ENCODE data around the gene TSPYL4. TPM values are rescaled to one million over a fixed set of nuclear protein-coding genes. Genes with fewer than 3 reads are reported as not detected.

Gene TSPYL4
- 10 to 100 TPM; 19.3 to 19.9 TPM for total RNA-seq
- polyA plus RNA-seq = 9.4 TPM

DNA sequence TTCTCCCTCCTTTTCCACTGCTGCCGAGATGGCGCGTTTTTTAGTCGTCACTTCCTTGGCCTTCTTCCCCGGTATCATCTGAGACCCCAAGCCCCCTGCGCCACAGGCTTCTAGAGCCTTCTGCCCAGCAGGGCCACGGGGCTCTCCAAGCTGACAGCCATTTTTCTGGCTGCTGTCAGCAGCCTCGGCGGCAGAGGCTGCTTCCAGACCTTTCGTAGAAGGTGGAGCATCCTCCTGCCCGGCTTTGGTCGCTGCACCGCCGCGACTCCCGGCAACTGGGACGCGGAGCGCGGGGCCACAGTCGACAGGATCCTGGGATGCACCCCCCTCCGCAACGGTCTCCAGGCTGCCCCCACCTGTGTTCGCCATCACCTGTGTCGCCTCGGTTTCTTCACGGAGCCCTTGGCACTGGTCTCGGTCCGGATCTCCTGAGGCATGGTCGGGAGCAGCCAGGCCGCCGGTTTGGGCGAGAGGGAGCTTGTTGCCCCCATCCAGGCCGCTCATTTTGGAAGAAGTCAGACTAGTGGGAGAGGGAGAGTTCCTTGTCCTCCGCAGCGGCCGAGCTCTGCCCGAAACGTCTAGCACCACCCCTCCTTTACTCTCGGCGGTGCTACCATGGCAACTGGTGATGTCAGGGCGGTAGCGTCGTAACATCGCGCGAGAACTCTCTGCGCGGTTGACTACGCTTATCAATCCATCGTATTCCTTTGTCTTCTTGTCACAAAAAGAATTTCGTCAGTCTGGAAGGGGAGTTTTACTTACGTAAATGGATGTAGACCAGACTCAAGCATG is at the start of gene TSPYL4:
Gene TSPYL4 (minus strand): TSS at position 571 of the 792 bp plus-strand sequence. CDS start 67 bp downstream, at position 504.
- H3K27me3 Mint-ChIP-seq = no peaks in the 10 kb centered on the region
- POLR2A ChIA-PET = interaction anchor here (0.5 to 3.1 kb wide), 7 partner anchors 15 to 503 kb away, joined by 3 to 39 read pairs (median 4); partner anchors contain the start of genes NT5DC1 and TSPYL1
- peak within 1 kb of the TSS in 1 of 8 donors; percentile 95 for H3K27ac Mint-ChIP-seq
- CTCF ChIA-PET = interaction anchor here (1.0 to 3.4 kb wide), 5 partner anchors 9 to 318 kb away, joined by 3 to 14 read pairs (median 3); partner anchors contain the start of genes RWDD1 and TSPYL1
- no peak within 1 kb of the TSS for H3K4me3 Mint-ChIP-seq
- Histone ChIP-seq H3K4me1 (ENCODE audit: insufficient read depth, low read length) (peaks cover 41% of the 10 kb centered on the region), H3K4me3 (ENCODE audit: low read length) (peak within 1 kb of the TSS; percentile 87), H3K27ac (ENCODE audit: low read depth, low read length) (peak within 1 kb of the TSS; percentile 95), H3K9me3 (ENCODE audit: low read length) (no peaks in the 10 kb centered on the region), H3K27me3 (ENCODE audit: insufficient read depth, low read length, poor library complexity, severe bottlenecking) (no peaks in the 10 kb centered on the region), H3K36me3 (ENCODE audit: insufficient read depth, low read length) (no peaks in the 10 kb centered on the region)
- H3K36me3 Mint-ChIP-seq = peaks cover 0 to 2% (median 1%) of the 10 kb centered on the region in 3 donors
- peaks cover 7 to 30% (median 8%) of the 10 kb centered on the region in 3 donors for H3K4me1 Mint-ChIP-seq
- peak; percentile 88 to 96 (median 92) for DNase-seq
- no peaks in the 10 kb centered on the region for H3K9me3 Mint-ChIP-seq

DNA sequence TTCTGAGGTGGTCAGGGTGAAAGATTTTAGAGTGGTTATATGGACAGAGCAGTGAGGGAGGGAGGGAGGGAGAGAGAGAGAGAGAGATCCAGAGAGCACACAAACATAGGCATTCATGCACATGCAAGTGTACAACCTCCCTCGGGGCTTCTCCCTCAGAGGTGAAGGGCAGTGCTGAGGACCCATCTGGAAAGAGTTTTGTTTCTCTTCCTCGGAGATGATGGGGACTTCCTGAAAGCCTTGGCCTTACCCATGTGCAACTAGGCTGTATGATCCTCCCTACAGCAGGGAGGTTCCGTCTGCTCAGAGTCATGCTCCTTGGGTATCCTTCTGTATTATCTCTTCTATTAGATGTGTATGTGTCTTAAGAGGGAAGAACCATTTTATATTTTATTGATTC is 47.2 kb upstream of the TSPYL4 start:
- H3K9me3 ChIP-seq (ENCODE audit: low read length) = peaks cover 9% of the 10 kb centered on the region
- H3K27me3 ChIP-seq (ENCODE audit: insufficient read depth, low read length, poor library complexity, severe bottlenecking) = no peaks in the 10 kb centered on the region
- H3K9me3 Mint-ChIP-seq = peaks cover 0 to 7% (median 5%) of the 10 kb centered on the region in 5 donors
- H3K4me1 ChIP-seq (ENCODE audit: insufficient read depth, low read length) = no peaks in the 10 kb centered on the region
- H3K36me3 ChIP-seq (ENCODE audit: insufficient read depth, low read length) = no peaks in the 10 kb centered on the region
- ChIA-PET POLR2A (no interaction called here), CTCF (no interaction called here)
- DNase-seq = no peak
- peaks cover 0 to 3% (median 0%) of the 10 kb centered on the region in 3 donors for H3K4me1 Mint-ChIP-seq
- H3K4me3 Mint-ChIP-seq = no peak overlapping the region
- H3K4me3 ChIP-seq (ENCODE audit: low read length) = no peak overlapping the region
- H3K27me3 Mint-ChIP-seq = no peaks in the 10 kb centered on the region
- H3K36me3 Mint-ChIP-seq = peaks cover 0 to 15% (median 1%) of the 10 kb centered on the region in 3 donors
- H3K27ac Mint-ChIP-seq = no peak overlapping the region
- no peak overlapping the region for H3K27ac ChIP-seq (ENCODE audit: low read depth, low read length)

DNA sequence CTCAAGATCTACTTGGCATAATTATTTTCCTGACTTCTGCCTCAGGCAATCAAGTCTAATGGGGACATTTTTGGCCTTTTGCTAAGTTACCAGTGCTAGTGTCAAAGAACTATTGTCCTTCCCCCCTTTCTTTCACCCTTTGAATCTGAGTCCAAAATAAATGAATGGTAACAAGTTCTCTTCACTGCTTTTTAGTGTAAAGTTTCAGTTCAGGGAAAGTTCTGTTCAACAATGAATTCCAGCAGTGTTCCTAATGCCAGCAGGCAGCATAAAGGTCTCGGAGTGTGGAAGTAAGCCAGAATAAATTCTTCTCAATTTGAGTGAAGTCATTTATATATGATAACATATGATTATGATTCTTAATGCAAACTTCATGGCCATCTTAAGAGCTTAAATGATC is 46.7 kb upstream of the TSPYL4 start:
- Histone ChIP-seq H3K27me3 (ENCODE audit: insufficient read depth, low read length, poor library complexity, severe bottlenecking) (no peaks in the 10 kb centered on the region), H3K27ac (ENCODE audit: low read depth, low read length) (no peak overlapping the region), H3K4me3 (ENCODE audit: low read length) (no peak overlapping the region), H3K36me3 (ENCODE audit: insufficient read depth, low read length) (no peaks in the 10 kb centered on the region), H3K9me3 (ENCODE audit: low read length) (peaks cover 9% of the 10 kb centered on the region), H3K4me1 (ENCODE audit: insufficient read depth, low read length) (no peaks in the 10 kb centered on the region)
- no peaks in the 10 kb centered on the region for H3K27me3 Mint-ChIP-seq
- ChIA-PET POLR2A (no interaction called here), CTCF (no interaction called here)
- peaks cover 0 to 7% (median 5%) of the 10 kb centered on the region in 5 donors for H3K9me3 Mint-ChIP-seq
- DNase-seq = no peak
- no peak overlapping the region for H3K4me3 Mint-ChIP-seq
- H3K27ac Mint-ChIP-seq = no peak overlapping the region
- H3K4me1 Mint-ChIP-seq = peaks cover 0 to 3% (median 0%) of the 10 kb centered on the region in 3 donors
- peaks cover 0 to 15% (median 1%) of the 10 kb centered on the region in 3 donors for H3K36me3 Mint-ChIP-seq

DNA sequence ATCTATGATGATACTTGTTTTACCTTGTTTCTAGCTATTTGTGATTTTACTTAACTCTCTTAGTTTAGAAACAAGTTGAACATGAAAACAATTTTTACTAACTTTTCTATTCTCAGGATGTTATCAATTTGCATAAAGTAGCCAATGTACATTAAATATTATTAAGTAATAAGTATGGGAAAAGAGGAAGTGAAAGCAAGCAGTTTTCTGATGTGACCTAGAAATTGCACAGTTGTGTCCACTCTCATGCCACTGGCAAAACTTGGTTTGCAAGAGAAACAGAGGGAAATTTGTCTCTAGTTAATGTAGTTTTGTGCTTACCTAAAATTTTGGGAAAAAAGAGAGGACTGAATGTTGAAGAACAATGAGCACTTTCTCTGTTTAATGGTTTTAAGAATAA is 45.1 kb upstream of the TSPYL4 start:
- POLR2A ChIA-PET = no interaction called here
- Histone ChIP-seq H3K27me3 (ENCODE audit: insufficient read depth, low read length, poor library complexity, severe bottlenecking) (no peaks in the 10 kb centered on the region), H3K4me1 (ENCODE audit: insufficient read depth, low read length) (no peaks in the 10 kb centered on the region), H3K4me3 (ENCODE audit: low read length) (no peak overlapping the region), H3K27ac (ENCODE audit: low read depth, low read length) (no peak overlapping the region), H3K36me3 (ENCODE audit: insufficient read depth, low read length) (no peaks in the 10 kb centered on the region), H3K9me3 (ENCODE audit: low read length) (peaks cover 9% of the 10 kb centered on the region)
- Mint-ChIP-seq H3K27ac (no peak overlapping the region), H3K36me3 (peaks cover 0 to 15% (median 1%) of the 10 kb centered on the region in 3 donors), H3K4me1 (peaks cover 0 to 3% (median 0%) of the 10 kb centered on the region in 3 donors), H3K27me3 (peaks cover 0 to 1% of the 10 kb centered on the region in 2 donors), H3K9me3 (peaks cover 0 to 7% (median 5%) of the 10 kb centered on the region in 5 donors), H3K4me3 (no peak overlapping the region)
- DNase-seq = no peak
- CTCF ChIA-PET = interaction anchor here (1.0 kb wide), 1 partner anchor 11 kb away, joined by 3 read pairs; no protein-coding TSS in a partner anchor

DNA sequence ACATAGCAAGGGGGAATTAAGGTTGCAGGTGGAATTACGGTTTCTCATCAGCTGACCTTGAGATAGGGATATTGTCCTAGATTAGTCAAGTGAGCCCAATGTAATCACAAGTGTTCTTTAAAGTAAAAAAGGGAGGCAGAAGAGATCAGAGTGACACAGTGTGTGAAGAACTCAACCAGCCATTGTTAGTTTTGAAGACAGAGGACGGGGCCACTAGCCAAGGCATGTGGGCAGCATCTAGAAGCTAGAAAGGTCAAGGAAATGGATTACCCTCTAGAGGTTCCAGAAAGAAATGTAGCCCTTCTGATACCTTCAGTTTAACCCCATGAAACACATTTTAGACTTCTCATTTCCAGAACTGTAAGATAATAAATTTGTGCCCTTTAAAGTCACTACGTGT is 44.4 kb upstream of the TSPYL4 start:
- no peak overlapping the region for H3K27ac Mint-ChIP-seq
- POLR2A ChIA-PET = no interaction called here
- no peak for DNase-seq
- no peaks in the 10 kb centered on the region for H3K36me3 ChIP-seq (ENCODE audit: insufficient read depth, low read length)
- H3K4me1 Mint-ChIP-seq = peaks cover 0 to 2% (median 0%) of the 10 kb centered on the region in 3 donors
- no peaks in the 10 kb centered on the region for H3K27me3 ChIP-seq (ENCODE audit: insufficient read depth, low read length, poor library complexity, severe bottlenecking)
- no peak overlapping the region for H3K27ac ChIP-seq (ENCODE audit: low read depth, low read length)
- peaks cover 9% of the 10 kb centered on the region for H3K9me3 ChIP-seq (ENCODE audit: low read length)
- H3K9me3 Mint-ChIP-seq = peaks cover 0 to 7% (median 5%) of the 10 kb centered on the region in 5 donors
- H3K4me1 ChIP-seq (ENCODE audit: insufficient read depth, low read length) = no peaks in the 10 kb centered on the region
- H3K36me3 Mint-ChIP-seq = peaks cover 0 to 15% (median 1%) of the 10 kb centered on the region in 3 donors
- CTCF ChIA-PET = interaction anchor here (1.0 kb wide), 1 partner anchor 10 kb away, joined by 3 read pairs; no protein-coding TSS in a partner anchor
- H3K27me3 Mint-ChIP-seq = peaks cover 0 to 1% of the 10 kb centered on the region in 2 donors
- H3K4me3 ChIP-seq (ENCODE audit: low read length) = no peak overlapping the region
- H3K4me3 Mint-ChIP-seq = no peak overlapping the region

DNA sequence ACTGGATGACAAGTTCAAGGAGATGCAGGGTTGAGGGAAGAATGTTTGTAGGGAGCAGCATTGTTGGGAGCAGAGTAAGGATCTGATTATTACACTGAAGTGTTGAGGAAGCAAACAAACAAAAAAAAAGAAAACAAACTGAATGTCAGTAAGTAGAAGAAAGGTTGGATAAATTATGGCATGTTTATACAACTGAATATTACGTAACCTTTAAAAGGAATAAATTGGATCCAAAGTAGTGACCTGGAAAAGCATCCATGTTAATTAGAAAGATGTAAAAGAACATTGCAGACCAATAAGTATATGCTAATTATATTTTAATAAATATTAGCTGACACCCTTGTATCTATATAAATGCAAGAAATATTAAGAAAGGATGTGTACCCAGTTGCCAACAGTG is 38.7 kb upstream of the TSPYL4 start:
- Mint-ChIP-seq H3K4me3 (no peak overlapping the region), H3K36me3 (no peaks in the 10 kb centered on the region), H3K9me3 (no peaks in the 10 kb centered on the region), H3K4me1 (no peaks in the 10 kb centered on the region), H3K27ac (no peak overlapping the region), H3K27me3 (peaks cover 0 to 1% of the 10 kb centered on the region in 2 donors)
- Histone ChIP-seq H3K27ac (ENCODE audit: low read depth, low read length) (no peak overlapping the region), H3K27me3 (ENCODE audit: insufficient read depth, low read length, poor library complexity, severe bottlenecking) (no peaks in the 10 kb centered on the region), H3K4me3 (ENCODE audit: low read length) (no peak overlapping the region), H3K9me3 (ENCODE audit: low read length) (no peaks in the 10 kb centered on the region), H3K4me1 (ENCODE audit: insufficient read depth, low read length) (no peaks in the 10 kb centered on the region), H3K36me3 (ENCODE audit: insufficient read depth, low read length) (no peaks in the 10 kb centered on the region)
- DNase-seq = no peak
- POLR2A ChIA-PET = no interaction called here
- CTCF ChIA-PET = interaction anchor here (0.9 to 1.5 kb wide), 2 partner anchors 24 to 236 kb away, joined by 3 to 4 read pairs; no protein-coding TSS in a partner anchor

DNA sequence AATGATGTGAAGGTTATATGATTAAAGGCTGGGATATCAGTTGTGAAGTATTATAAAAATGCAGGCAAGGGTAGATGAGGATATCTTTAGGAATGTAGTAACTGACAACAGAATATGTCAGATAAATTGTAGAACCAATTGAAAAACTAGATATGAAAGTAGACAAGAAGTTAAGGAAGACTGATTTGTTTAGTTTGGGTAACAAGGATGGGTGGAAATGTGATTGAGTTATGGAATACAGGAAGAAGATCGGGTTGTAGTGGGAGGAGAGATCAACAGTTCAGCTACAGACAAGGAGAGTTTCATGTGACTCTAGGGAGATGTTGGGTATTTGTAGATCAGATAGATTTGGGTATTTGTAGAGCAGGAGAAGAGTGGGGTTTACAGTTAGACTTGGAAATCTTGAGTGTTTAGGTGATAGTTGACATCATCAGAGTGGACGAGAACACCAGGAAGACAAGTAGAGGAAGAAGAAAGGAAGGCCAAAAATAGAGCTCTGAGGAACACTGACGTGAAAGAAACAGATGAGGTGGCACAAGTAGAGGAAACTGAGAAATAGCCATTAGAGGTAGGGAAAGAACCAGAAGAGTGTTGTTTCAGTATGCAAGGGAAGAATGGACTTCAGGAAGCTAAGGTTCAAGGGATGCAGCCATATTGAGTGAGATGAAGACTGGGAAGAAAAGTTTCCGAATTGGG is 38.0 kb upstream of the TSPYL4 start:
- ChIA-PET CTCF (interaction anchor here (0.9 kb wide), 1 partner anchor 236 kb away, joined by 3 read pairs; no protein-coding TSS in a partner anchor), POLR2A (no interaction called here)
- Mint-ChIP-seq H3K4me3 (no peak overlapping the region), H3K27ac (no peak overlapping the region), H3K27me3 (peaks cover 0 to 1% of the 10 kb centered on the region in 2 donors), H3K4me1 (no peaks in the 10 kb centered on the region), H3K9me3 (no peaks in the 10 kb centered on the region), H3K36me3 (no peaks in the 10 kb centered on the region)
- Histone ChIP-seq H3K27ac (ENCODE audit: low read depth, low read length) (no peak overlapping the region), H3K4me1 (ENCODE audit: insufficient read depth, low read length) (no peaks in the 10 kb centered on the region), H3K27me3 (ENCODE audit: insufficient read depth, low read length, poor library complexity, severe bottlenecking) (no peaks in the 10 kb centered on the region), H3K4me3 (ENCODE audit: low read length) (no peak overlapping the region), H3K9me3 (ENCODE audit: low read length) (no peaks in the 10 kb centered on the region), H3K36me3 (ENCODE audit: insufficient read depth, low read length) (no peaks in the 10 kb centered on the region)
- no peak for DNase-seq

DNA sequence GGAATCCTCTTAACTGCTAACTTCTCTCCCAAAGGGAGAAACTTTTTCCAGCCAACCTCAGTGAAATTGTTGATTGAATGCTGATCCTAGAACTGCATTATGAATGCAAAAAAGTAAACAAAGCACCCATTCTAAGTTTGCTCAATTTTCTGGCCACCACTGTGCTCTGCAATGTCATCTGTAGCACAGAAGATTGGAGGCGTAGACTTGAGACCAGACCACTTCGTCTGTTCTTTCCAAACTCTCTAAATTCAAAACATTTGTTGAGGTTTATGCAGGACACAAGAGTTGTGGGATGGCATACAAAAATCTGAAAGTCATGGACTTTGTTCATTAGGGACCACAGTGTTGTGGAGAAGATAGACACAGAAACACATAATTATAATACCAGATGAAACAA is 36.9 kb upstream of the TSPYL4 start:
- Histone ChIP-seq H3K9me3 (ENCODE audit: low read length) (no peaks in the 10 kb centered on the region), H3K36me3 (ENCODE audit: insufficient read depth, low read length) (no peaks in the 10 kb centered on the region), H3K4me3 (ENCODE audit: low read length) (no peak overlapping the region), H3K27me3 (ENCODE audit: insufficient read depth, low read length, poor library complexity, severe bottlenecking) (no peaks in the 10 kb centered on the region), H3K27ac (ENCODE audit: low read depth, low read length) (no peak overlapping the region), H3K4me1 (ENCODE audit: insufficient read depth, low read length) (no peaks in the 10 kb centered on the region)
- no peaks in the 10 kb centered on the region for H3K4me1 Mint-ChIP-seq
- H3K27me3 Mint-ChIP-seq = peaks cover 0 to 1% of the 10 kb centered on the region in 2 donors
- no peak overlapping the region for H3K27ac Mint-ChIP-seq
- ChIA-PET POLR2A (no interaction called here), CTCF (interaction anchor here (4.5 kb wide), 1 partner anchor 243 kb away, joined by 45 read pairs; no protein-coding TSS in a partner anchor)
- H3K36me3 Mint-ChIP-seq = no peaks in the 10 kb centered on the region
- H3K9me3 Mint-ChIP-seq = no peaks in the 10 kb centered on the region
- no peak overlapping the region for H3K4me3 Mint-ChIP-seq
- DNase-seq = no peak
